ENCODE results near the gene STRIT1. TPM values are rescaled to one million over a fixed set of nuclear protein-coding genes. Genes with fewer than 3 reads are reported as not detected.

STRIT1 gene
- not detected for total RNA-seq

GRCh38 chr3:155293516-155293915, at the start of gene STRIT1:
TSS of gene STRIT1 (minus strand) at chr3:155293683.
- intact Hi-C loops (cut with micrococcal nuclease), result no loop called here
- Mint-ChIP-seq H3K9me3 (no peaks in the 10 kb centered on the region), H3K27me3 (ENCODE audit: low read depth) (no peaks in the 10 kb centered on the region), H3K4me3 (no peak within 1 kb of the TSS), H3K27ac (no peak within 1 kb of the TSS), H3K36me3 (ENCODE audit: low read depth) (no peaks in the 10 kb centered on the region), H3K4me1 (ENCODE audit: low read depth) (no peaks in the 10 kb centered on the region)
- CTCF ChIA-PET, result no interaction called here
- no peak for DNase-seq

- H3K4me3 Mint-ChIP-seq, result no peak overlapping the region
- intact Hi-C loops (cut with micrococcal nuclease), result no loop called here
- CTCF ChIA-PET, result interaction anchor here (0.7 kb wide), 1 partner anchor 697 kb away, joined by 3 read pairs; no protein-coding TSS in a partner anchor
- no peaks in the 10 kb centered on the region for H3K36me3 Mint-ChIP-seq (ENCODE audit: low read depth)
- no peak for DNase-seq
- H3K9me3 Mint-ChIP-seq, result no peaks in the 10 kb centered on the region
- no peaks in the 10 kb centered on the region for H3K4me1 Mint-ChIP-seq (ENCODE audit: low read depth)
- H3K27me3 Mint-ChIP-seq (ENCODE audit: low read depth), result peaks cover 2% of the 10 kb centered on the region
- no peak overlapping the region for H3K27ac Mint-ChIP-seq
Measured at GRCh38 chr3:155342344-155342743, 48.9 kb upstream of the STRIT1 start.

- Mint-ChIP-seq H3K27me3 (ENCODE audit: low read depth) (peaks cover 2% of the 10 kb centered on the region), H3K36me3 (ENCODE audit: low read depth) (no peaks in the 10 kb centered on the region), H3K9me3 (no peaks in the 10 kb centered on the region), H3K4me1 (ENCODE audit: low read depth) (peaks cover 7% of the 10 kb centered on the region), H3K27ac (no peak overlapping the region), H3K4me3 (no peak overlapping the region)
- CTCF ChIA-PET, result no interaction called here
- no peak for DNase-seq
- intact Hi-C loops (cut with micrococcal nuclease), result no loop called here
Measured at GRCh38 chr3:155339052-155339451, 45.6 kb upstream of the STRIT1 start.

- H3K4me1 Mint-ChIP-seq (ENCODE audit: low read depth), result peaks cover 7% of the 10 kb centered on the region
Measured at GRCh38 chr3:155335724-155336354, 42.4 kb upstream of the STRIT1 start.

GRCh38 chr3:155334914-155335723, 41.6 kb upstream of the STRIT1 start:
- CTCF ChIA-PET, result interaction anchor here (0.7 kb wide), 1 partner anchor 231 kb away, joined by 3 read pairs; no protein-coding TSS in a partner anchor
- DNase-seq, result peak; percentile 14
- Mint-ChIP-seq H3K27me3 (ENCODE audit: low read depth) (no peaks in the 10 kb centered on the region), H3K27ac (no peak overlapping the region), H3K4me3 (no peak overlapping the region), H3K36me3 (ENCODE audit: low read depth) (no peaks in the 10 kb centered on the region), H3K4me1 (ENCODE audit: low read depth) (peaks cover 7% of the 10 kb centered on the region), H3K9me3 (no peaks in the 10 kb centered on the region)
- intact Hi-C loops (cut with micrococcal nuclease), result no loop called here

More at GRCh38 chr3:155335724-155336354, 42.4 kb upstream of the STRIT1 start:
- no peak overlapping the region for H3K27ac Mint-ChIP-seq
- H3K9me3 Mint-ChIP-seq, result no peaks in the 10 kb centered on the region
- H3K36me3 Mint-ChIP-seq (ENCODE audit: low read depth), result no peaks in the 10 kb centered on the region
- no peak overlapping the region for H3K4me3 Mint-ChIP-seq
- CTCF ChIA-PET, result no interaction called here
- DNase-seq, result no peak
- no peaks in the 10 kb centered on the region for H3K27me3 Mint-ChIP-seq (ENCODE audit: low read depth)
- intact Hi-C loops (cut with micrococcal nuclease), result no loop called here

- DNase-seq, result no peak
- Mint-ChIP-seq H3K27me3 (ENCODE audit: low read depth) (no peaks in the 10 kb centered on the region), H3K9me3 (no peaks in the 10 kb centered on the region), H3K27ac (no peak overlapping the region), H3K36me3 (ENCODE audit: low read depth) (no peaks in the 10 kb centered on the region), H3K4me3 (no peak overlapping the region), H3K4me1 (ENCODE audit: low read depth) (peaks cover 7% of the 10 kb centered on the region)
- intact Hi-C loops (cut with micrococcal nuclease), result no loop called here
- CTCF ChIA-PET, result no interaction called here
Measured at GRCh38 chr3:155334215-155334913, 40.9 kb upstream of the STRIT1 start.

- intact Hi-C loops (cut with micrococcal nuclease), result no loop called here
- DNase-seq, result no peak
Measured at GRCh38 chr3:155332716-155333115, 39.2 kb upstream of the STRIT1 start.

GRCh38 chr3:155331078-155331477, 37.6 kb upstream of the STRIT1 start:
- DNase-seq, result no peak
- Mint-ChIP-seq H3K27ac (no peak overlapping the region), H3K36me3 (ENCODE audit: low read depth) (no peaks in the 10 kb centered on the region), H3K27me3 (ENCODE audit: low read depth) (peaks cover 3% of the 10 kb centered on the region), H3K4me3 (no peak overlapping the region), H3K4me1 (ENCODE audit: low read depth) (peaks cover 7% of the 10 kb centered on the region), H3K9me3 (no peaks in the 10 kb centered on the region)
- CTCF ChIA-PET, result no interaction called here
- intact Hi-C loops (cut with micrococcal nuclease), result no loop called here

More at GRCh38 chr3:155332716-155333115, 39.2 kb upstream of the STRIT1 start:
- H3K27me3 Mint-ChIP-seq (ENCODE audit: low read depth), result peaks cover 3% of the 10 kb centered on the region
- peaks cover 7% of the 10 kb centered on the region for H3K4me1 Mint-ChIP-seq (ENCODE audit: low read depth)
- no peak overlapping the region for H3K27ac Mint-ChIP-seq
- H3K9me3 Mint-ChIP-seq, result no peaks in the 10 kb centered on the region
- H3K4me3 Mint-ChIP-seq, result no peak overlapping the region
- H3K36me3 Mint-ChIP-seq (ENCODE audit: low read depth), result no peaks in the 10 kb centered on the region
- CTCF ChIA-PET, result no interaction called here

GRCh38 chr3:155330370-155330769, 36.9 kb upstream of the STRIT1 start:
- H3K27me3 Mint-ChIP-seq (ENCODE audit: low read depth), result peaks cover 3% of the 10 kb centered on the region
- CTCF ChIA-PET, result no interaction called here
- no peaks in the 10 kb centered on the region for H3K36me3 Mint-ChIP-seq (ENCODE audit: low read depth)
- H3K9me3 Mint-ChIP-seq, result no peaks in the 10 kb centered on the region
- peaks cover 6% of the 10 kb centered on the region for H3K4me1 Mint-ChIP-seq (ENCODE audit: low read depth)
- no peak for DNase-seq
- no peak overlapping the region for H3K4me3 Mint-ChIP-seq
- intact Hi-C loops (cut with micrococcal nuclease), result no loop called here
- H3K27ac Mint-ChIP-seq, result no peak overlapping the region

GRCh38 chr3:155329513-155330048, 36.1 kb upstream of the STRIT1 start:
- no peak for DNase-seq
- no peak overlapping the region for H3K4me3 Mint-ChIP-seq
- H3K36me3 Mint-ChIP-seq (ENCODE audit: low read depth), result no peaks in the 10 kb centered on the region
- H3K4me1 Mint-ChIP-seq (ENCODE audit: low read depth), result no peaks in the 10 kb centered on the region
- peaks cover 3% of the 10 kb centered on the region for H3K27me3 Mint-ChIP-seq (ENCODE audit: low read depth)
- intact Hi-C loops (cut with micrococcal nuclease), result no loop called here
- no peaks in the 10 kb centered on the region for H3K9me3 Mint-ChIP-seq
- CTCF ChIA-PET, result no interaction called here
- no peak overlapping the region for H3K27ac Mint-ChIP-seq

GRCh38 chr3:155327871-155328270, 34.4 kb upstream of the STRIT1 start:
- Mint-ChIP-seq H3K4me3 (no peak overlapping the region), H3K4me1 (ENCODE audit: low read depth) (no peaks in the 10 kb centered on the region), H3K27ac (no peak overlapping the region), H3K9me3 (no peaks in the 10 kb centered on the region), H3K36me3 (ENCODE audit: low read depth) (no peaks in the 10 kb centered on the region), H3K27me3 (ENCODE audit: low read depth) (peaks cover 3% of the 10 kb centered on the region)
- DNase-seq, result no peak
- intact Hi-C loops (cut with micrococcal nuclease), result no loop called here
- CTCF ChIA-PET, result no interaction called here

GRCh38 chr3:155327430-155327829, 33.9 kb upstream of the STRIT1 start:
- no peak overlapping the region for H3K27ac Mint-ChIP-seq
- H3K9me3 Mint-ChIP-seq, result no peaks in the 10 kb centered on the region
- intact Hi-C loops (cut with micrococcal nuclease), result no loop called here
- H3K36me3 Mint-ChIP-seq (ENCODE audit: low read depth), result no peaks in the 10 kb centered on the region
- no peak for DNase-seq
- CTCF ChIA-PET, result no interaction called here
- peaks cover 3% of the 10 kb centered on the region for H3K27me3 Mint-ChIP-seq (ENCODE audit: low read depth)
- H3K4me3 Mint-ChIP-seq, result no peak overlapping the region
- H3K4me1 Mint-ChIP-seq (ENCODE audit: low read depth), result no peaks in the 10 kb centered on the region
